Tibial nerve (tissue), 4 donors: ENCODE results near the gene NR2C2. TPM values are rescaled to one million over a fixed set of nuclear protein-coding genes. Genes with fewer than 3 reads are reported as not detected.
A peak's percentile ranks its signal among the peaks of the same experiment; 100 is the strongest.
"Not testable (repeated sequence)": the region's sequence is repeated elsewhere in the genome, so short reads cannot be mapped to it uniquely, and the experiment has no call there.

Source experiments
- DNase-seq, 2 donors: peaks; one replicate each; pipeline ENCODE4 v3.0.0-alpha.2; 2019; ENCODE audit warnings: low spot score in 2 of 2
- H3K27ac ChIP-seq, 4 donors: fragments of 200-600 bp; sonication (generic) in 3 of 4; one replicate each; pipeline ENCODE4 v1.5.1; 2017 to 2019; ENCODE audit warnings: mild to moderate bottlenecking in 1 of 4
- H3K27me3 ChIP-seq, 2 donors: fragments of 200-600 bp; sonication (generic) in 1 of 2; one replicate each; pipeline versions ENCODE4 v1.5.1 to v1.6.0; 2017 to 2019
- H3K36me3 ChIP-seq, 3 donors: fragments of 200-600 bp; sonication (generic); one replicate each; pipeline ENCODE4 v1.5.1; 2018 to 2019
- H3K4me1 ChIP-seq, 4 donors: fragments of 200-600 bp; sonication (generic) in 3 of 4; one replicate each; pipeline ENCODE4 v1.5.1; 2017 to 2019
- H3K4me3 ChIP-seq, 4 donors: fragments of 200-600 bp; sonication (generic) in 3 of 4; one replicate each; pipeline ENCODE4 v1.5.1; 2017 to 2019; ENCODE audit warnings: mild to moderate bottlenecking in 1 of 4, moderate library complexity in 1 of 4
- H3K9me3 ChIP-seq, 4 donors: fragments of 200-600 bp; sonication (generic) in 3 of 4; one replicate each; pipeline ENCODE4 v1.5.1; 2017 to 2019
- EP300 ChIP-seq, 2 donors: sonication (generic); formaldehyde crosslinking; IDR thresholded peaks; one replicate each; pipeline ENCODE4 v1.6.1; 2017; ENCODE audit warnings: antibody characterized with exemption in 2 of 2, mild to moderate bottlenecking in 1 of 2
- POLR2A ChIP-seq, 2 donors: fragments of 450-650 bp; IDR thresholded peaks; one replicate each; pipeline ENCODE4 v1.6.1; 2017; ENCODE audit warnings: antibody characterized with exemption in 2 of 2, mild to moderate bottlenecking in 2 of 2, moderate library complexity in 2 of 2
- WGBS, 2 donors: methylation state at CpG; one replicate each; pipeline ENCODE4 v1.1.5; 2018; 5-methylcytosine and 5-hydroxymethylcytosine counted together
- total RNA-seq, 4 donors: library from RNA; depleted of rRNA; stranded (reverse); fragments of >200 nt; gene quantifications; one replicate each; pipeline ENCODE4 v1.1.0, GENCODE V29; 2016
- TF ChIP-seq, protein P1 (sequence below), 5 experiments: fragments of 200-600 bp in 3 of 5; fragments of 450-650 bp in 2 of 5; sonication (generic) in 3 of 5; IDR thresholded peaks; one replicate each; pipeline ENCODE4 v1.5.1; 2016 to 2019; ENCODE audit warnings: antibody characterized with exemption in 5 of 5, mild to moderate bottlenecking in 3 of 5, moderate library complexity in 2 of 5

The NR2C2 gene
- total RNA-seq: 10 to 100 TPM; 34.5 to 54.3 (median 44.4) TPM

DNA sequence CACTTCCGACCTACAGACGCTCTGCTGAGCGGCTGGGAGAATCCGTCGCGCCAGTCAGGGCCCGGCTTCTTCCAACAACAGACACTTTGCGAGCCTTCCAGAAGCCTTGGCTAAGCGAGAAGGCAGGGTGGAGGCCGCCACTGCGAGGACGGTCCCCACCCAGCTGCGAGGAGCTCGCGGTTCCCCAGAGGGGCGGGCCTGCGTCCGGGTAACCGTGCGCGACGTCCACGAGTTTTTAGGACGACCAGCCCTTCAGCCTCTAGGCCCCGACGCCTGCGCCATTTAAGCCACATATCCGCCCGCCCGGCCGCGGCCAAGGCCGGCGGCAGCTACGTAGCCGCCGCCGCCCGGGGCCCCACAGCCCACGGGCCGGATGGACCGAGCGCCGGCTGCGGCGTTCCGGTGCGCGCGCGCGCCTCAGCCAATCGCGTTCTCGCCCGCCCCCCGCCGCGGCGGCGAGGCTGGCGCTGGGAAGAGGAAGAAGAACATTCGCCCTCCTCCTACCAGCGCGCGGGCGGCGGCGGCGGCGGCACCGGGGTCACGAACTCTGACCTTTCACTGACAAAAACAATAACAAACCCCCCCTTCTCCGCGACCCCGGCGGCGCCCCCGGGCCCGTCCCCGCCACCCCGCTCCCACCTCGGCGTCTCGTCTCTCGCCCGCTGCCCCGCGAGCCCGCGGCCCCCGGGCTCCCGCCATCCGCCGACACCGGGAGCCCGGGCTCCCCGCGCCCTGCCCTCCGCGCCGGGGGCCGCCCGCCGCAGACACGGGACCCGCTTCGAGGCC, at the start of gene NR2C2:
Gene NR2C2, plus strand, starts transcription at position 484 of the 786 bp plus-strand sequence. CDS start 56,332 bp downstream, outside the sequence.
- 0 to 1% methylated on average over 10 to 20 of the region's 108 CpGs for WGBS, 2 donors
- peaks cover 0 to 67% (median 34%) of the 10 kb centered on the region in 4 donors for H3K4me1 ChIP-seq

DNA sequence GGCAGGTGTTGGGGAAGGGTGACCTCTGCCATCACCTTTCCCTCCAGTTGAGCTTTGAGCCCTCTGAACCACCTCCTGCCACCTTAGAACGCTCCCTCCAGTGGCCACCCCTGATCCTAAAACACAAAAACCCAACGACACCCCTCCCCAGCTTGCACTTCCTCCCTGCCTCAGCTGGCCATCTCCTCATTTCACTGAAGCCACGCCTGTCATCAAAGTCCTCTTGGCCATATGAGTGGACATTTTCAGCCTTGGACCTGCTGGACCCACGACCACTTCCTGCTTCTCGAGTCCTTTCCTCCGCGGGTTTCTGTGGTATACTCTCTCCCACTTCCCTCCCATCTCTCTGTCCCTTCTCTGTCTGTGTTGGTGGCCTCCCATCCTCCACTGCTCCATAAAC, 48.5 kb upstream of the NR2C2 start:
- Histone ChIP-seq H3K27ac (no peak overlapping the region), H3K27me3 (no peaks in the 10 kb centered on the region), H3K4me3 (no peak overlapping the region), H3K4me1 (peaks cover 0 to 8% (median 0%) of the 10 kb centered on the region in 4 donors), H3K36me3 (peaks cover 0 to 26% (median 0%) of the 10 kb centered on the region in 3 donors), H3K9me3 (no peaks in the 10 kb centered on the region)
- 69% methylated on average over 7 of the region's 7 CpGs for WGBS, 2 donors
- no peak for DNase-seq
- TF ChIP-seq, protein P1, sequence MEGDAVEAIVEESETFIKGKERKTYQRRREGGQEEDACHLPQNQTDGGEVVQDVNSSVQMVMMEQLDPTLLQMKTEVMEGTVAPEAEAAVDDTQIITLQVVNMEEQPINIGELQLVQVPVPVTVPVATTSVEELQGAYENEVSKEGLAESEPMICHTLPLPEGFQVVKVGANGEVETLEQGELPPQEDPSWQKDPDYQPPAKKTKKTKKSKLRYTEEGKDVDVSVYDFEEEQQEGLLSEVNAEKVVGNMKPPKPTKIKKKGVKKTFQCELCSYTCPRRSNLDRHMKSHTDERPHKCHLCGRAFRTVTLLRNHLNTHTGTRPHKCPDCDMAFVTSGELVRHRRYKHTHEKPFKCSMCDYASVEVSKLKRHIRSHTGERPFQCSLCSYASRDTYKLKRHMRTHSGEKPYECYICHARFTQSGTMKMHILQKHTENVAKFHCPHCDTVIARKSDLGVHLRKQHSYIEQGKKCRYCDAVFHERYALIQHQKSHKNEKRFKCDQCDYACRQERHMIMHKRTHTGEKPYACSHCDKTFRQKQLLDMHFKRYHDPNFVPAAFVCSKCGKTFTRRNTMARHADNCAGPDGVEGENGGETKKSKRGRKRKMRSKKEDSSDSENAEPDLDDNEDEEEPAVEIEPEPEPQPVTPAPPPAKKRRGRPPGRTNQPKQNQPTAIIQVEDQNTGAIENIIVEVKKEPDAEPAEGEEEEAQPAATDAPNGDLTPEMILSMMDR (IDR thresholded peaks at IDR 0.05): no peak
- no peak for TF ChIP-seq POLR2A (IDR thresholded peaks at IDR 0.05)
- no peak for TF ChIP-seq EP300 (IDR thresholded peaks at IDR 0.05)

More for the DNA sequence above, at the start of gene NR2C2:
- Histone ChIP-seq H3K27me3 (no peaks in the 10 kb centered on the region), H3K4me3 (peak within 1 kb of the TSS; percentile 87 to 97 (median 94)), H3K9me3 (no peaks in the 10 kb centered on the region), H3K36me3 (peaks cover 0 to 34% (median 6%) of the 10 kb centered on the region in 3 donors), H3K27ac (peak within 1 kb of the TSS; percentile 95 to 99 (median 99))
- DNase-seq: peak; percentile 84 to 86
- TF ChIP-seq POLR2A (IDR thresholded peaks at IDR 0.05) (peak; percentile 84 to 85), EP300 (IDR thresholded peaks at IDR 0.05) (peak in 1 of 2 donors; percentile 69)
- TF ChIP-seq, protein P1 (IDR thresholded peaks at IDR 0.05): peak in 1 of 5 experiments; percentile 28

DNA sequence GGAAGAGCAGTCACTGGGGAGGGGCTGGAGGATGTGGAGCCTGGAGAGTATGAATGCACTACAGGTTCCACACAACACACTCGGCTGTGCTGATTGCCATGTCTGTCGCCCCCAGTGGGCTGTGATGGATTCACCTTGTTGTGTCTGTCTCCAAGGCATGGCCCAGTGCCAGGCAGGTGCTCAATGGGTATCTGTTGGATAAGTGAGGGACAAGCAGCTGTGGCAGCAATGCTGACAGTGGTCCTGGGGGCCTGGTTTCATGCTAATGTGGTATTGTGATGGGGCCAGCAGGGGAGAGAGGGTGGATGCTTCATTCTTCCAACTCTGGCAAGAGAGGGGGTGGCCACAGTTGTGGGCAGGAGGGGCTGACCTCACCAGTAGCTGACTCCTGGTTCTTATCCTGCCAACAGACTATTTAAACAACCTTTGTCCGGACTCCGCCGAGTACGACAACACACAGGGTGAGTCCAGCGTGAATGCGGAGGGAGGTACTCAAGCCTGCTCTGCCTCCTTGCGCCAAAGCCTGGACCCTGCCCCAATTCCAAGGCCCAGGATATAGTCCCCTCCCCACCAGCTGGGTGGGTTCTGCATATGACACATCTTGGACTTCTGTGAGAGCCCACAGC, 47.3 kb upstream of the NR2C2 start:
- peaks cover 0 to 8% (median 0%) of the 10 kb centered on the region in 4 donors for H3K4me1 ChIP-seq
- 79 to 81% methylated on average over 2 to 6 of the region's 9 CpGs for WGBS, 2 donors
- peaks cover 0 to 28% (median 0%) of the 10 kb centered on the region in 3 donors for H3K36me3 ChIP-seq
- H3K27ac ChIP-seq: no peak overlapping the region
- H3K9me3 ChIP-seq: peaks cover 0 to 5% (median 0%) of the 10 kb centered on the region in 4 donors
- H3K4me3 ChIP-seq: no peak overlapping the region
- DNase-seq: no peak
- H3K27me3 ChIP-seq: no peaks in the 10 kb centered on the region
- TF ChIP-seq, protein P1 (IDR thresholded peaks at IDR 0.05): no peak
- TF ChIP-seq EP300 (IDR thresholded peaks at IDR 0.05): no peak
- no peak for TF ChIP-seq POLR2A (IDR thresholded peaks at IDR 0.05)

GRCh38 chr3:14900881-14901873, 46.2 kb upstream of the NR2C2 start:
- peaks cover 0 to 39% (median 0%) of the 10 kb centered on the region in 3 donors for H3K36me3 ChIP-seq
- no peak overlapping the region for H3K27ac ChIP-seq
- H3K27me3 ChIP-seq: no peaks in the 10 kb centered on the region
- TF ChIP-seq POLR2A (IDR thresholded peaks at IDR 0.05): no peak
- H3K4me1 ChIP-seq: peaks cover 0 to 8% (median 0%) of the 10 kb centered on the region in 4 donors
- peaks cover 0 to 12% (median 0%) of the 10 kb centered on the region in 4 donors for H3K9me3 ChIP-seq
- DNase-seq: no peak
- no peak overlapping the region for H3K4me3 ChIP-seq
- WGBS, 2 donors: 73 to 75% methylated on average over 11 to 15 of the region's 15 CpGs

DNA sequence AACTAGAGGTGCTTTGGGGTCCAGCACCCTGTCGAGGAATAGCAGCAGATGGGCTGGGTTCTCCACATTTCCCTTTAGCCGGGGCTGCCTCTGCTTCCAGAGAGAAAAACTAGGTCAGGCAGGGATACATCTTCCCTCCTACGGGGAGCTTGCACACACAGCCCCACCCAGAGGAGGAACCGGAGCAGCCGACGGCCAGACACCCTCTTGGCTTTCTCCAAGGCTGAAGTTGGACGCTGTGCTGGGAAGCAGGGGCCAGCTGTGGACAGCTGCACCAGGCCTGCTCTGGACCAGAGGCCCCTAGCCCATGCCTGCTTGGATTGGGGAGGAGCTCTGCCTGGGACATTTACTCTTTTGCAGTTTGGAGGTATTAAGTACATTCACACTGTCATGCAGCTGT, 44.7 kb upstream of the NR2C2 start:
- Histone ChIP-seq H3K27me3 (no peaks in the 10 kb centered on the region), H3K9me3 (peaks cover 0 to 12% (median 0%) of the 10 kb centered on the region in 4 donors), H3K36me3 (peaks cover 0 to 35% (median 0%) of the 10 kb centered on the region in 3 donors), H3K27ac (peak overlapping the region in 1 of 4 donors; percentile 28), H3K4me3 (no peak overlapping the region), H3K4me1 (peaks cover 0 to 19% (median 0%) of the 10 kb centered on the region in 4 donors)
- 37 to 50% methylated on average over 7 of the region's 7 CpGs for WGBS, 2 donors
- peak in 1 of 2 donors; percentile 38 for DNase-seq
- no peak for TF ChIP-seq EP300 (IDR thresholded peaks at IDR 0.05)
- TF ChIP-seq, protein P1 (IDR thresholded peaks at IDR 0.05): peak in 1 of 5 experiments; percentile 9

DNA sequence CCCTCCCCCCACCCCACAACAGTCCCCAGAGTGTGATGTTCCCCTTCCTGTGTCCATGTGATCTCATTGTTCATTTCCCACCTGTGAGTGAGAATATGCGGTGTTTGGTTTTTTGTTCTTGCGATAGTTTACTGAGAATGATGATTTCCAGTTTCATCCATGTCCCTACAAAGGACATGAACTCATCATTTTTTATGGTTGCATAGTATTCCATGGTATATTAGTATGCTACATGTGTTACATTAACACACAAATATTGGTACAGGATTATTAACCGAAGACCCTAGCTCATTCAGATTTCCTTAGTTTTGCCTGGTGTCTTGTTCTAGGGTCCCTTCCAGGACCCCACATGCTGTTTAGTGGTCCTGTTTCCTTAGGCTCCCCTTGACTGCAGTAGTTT, 43.9 kb upstream of the NR2C2 start:
- Histone ChIP-seq H3K9me3 (peaks cover 0 to 12% (median 0%) of the 10 kb centered on the region in 4 donors), H3K4me1 (peaks cover 0 to 27% (median 0%) of the 10 kb centered on the region in 4 donors), H3K36me3 (peaks cover 0 to 28% (median 0%) of the 10 kb centered on the region in 3 donors)
- H3K27me3 ChIP-seq, DNase-seq, H3K4me3 ChIP-seq, H3K27ac ChIP-seq: not testable (repeated sequence)
- WGBS, 2 donors: 95% methylated on average over 3 of the region's 3 CpGs
